GM18868 (cell line): ENCODE data around the gene PXMP4.

ENCODE experiments used
- ATAC-seq: cut with Tn5 transposase; IDR thresholded peaks from one replicate; pipeline ENCODE4 v1.9.1; 2021; ENCODE audit warnings: mild to moderate bottlenecking, moderate library complexity; ENCODE audit not compliant: unreplicated experiment

The PXMP4 gene

GRCh38 chr20:33685328-33686099 lies 34.6 kb downstream of the PXMP4 start:
- ATAC-seq, result peak; percentile 34

- ATAC-seq, result no peak
Observed at GRCh38 chr20:33684533-33685327, 35.4 kb downstream of the PXMP4 start.

- ATAC-seq, result no peak
Observed at GRCh38 chr20:33681728-33682353, 38.3 kb downstream of the PXMP4 start.

- ATAC-seq, result no peak
Observed at GRCh38 chr20:33681288-33681687, 38.8 kb downstream of the PXMP4 start.

GRCh38 chr20:33680686-33681085 lies 39.4 kb downstream of the PXMP4 start:
- no peak for ATAC-seq

- ATAC-seq, result peak; percentile 76
Observed at GRCh38 chr20:33679758-33680485, 40.2 kb downstream of the PXMP4 start.

- ATAC-seq, result no peak
Observed at GRCh38 chr20:33677991-33678702, 42.0 kb downstream of the PXMP4 start.

GRCh38 chr20:33676652-33677645 lies 43.2 kb downstream of the PXMP4 start:
- no peak for ATAC-seq

- no peak for ATAC-seq
Observed at GRCh38 chr20:33676121-33676520, 44.0 kb downstream of the PXMP4 start.

GRCh38 chr20:33675136-33675959 lies 44.8 kb downstream of the PXMP4 start:
- no peak for ATAC-seq

- ATAC-seq, result peak; percentile 73
Observed at GRCh38 chr20:33674294-33675135, 45.6 kb downstream of the PXMP4 start, which contains the start of gene NECAB3. Gene NECAB3, minus strand, starts transcription at chr20:33674428. Its CDS starts 76 bp downstream, at chr20:33674352.

GRCh38 chr20:33673410-33674293 lies 46.5 kb downstream of the PXMP4 start:
- ATAC-seq, result peak; percentile 30

GRCh38 chr20:33673114-33673409 lies 47.0 kb downstream of the PXMP4 start:
- no peak for ATAC-seq

- ATAC-seq, result no peak
Observed at GRCh38 chr20:33672426-33673113, 47.5 kb downstream of the PXMP4 start.

- no peak for ATAC-seq
Observed at GRCh38 chr20:33671573-33672288, 48.4 kb downstream of the PXMP4 start.
